Muscle layer of colon (tissue), 2 donors: ENCODE data around the gene RASGRP4.
"Not testable (repeated sequence)": the region's sequence is repeated elsewhere in the genome, so short reads cannot be mapped to it uniquely, and the experiment has no call there.

Experiments
- H3K27ac ChIP-seq: one replicate; pipeline ENCODE4 v1.7.0; 2013; ENCODE audit warnings: low read depth, mild to moderate bottlenecking, low read length, moderate library complexity
- H3K27me3 ChIP-seq, 2 donors: one replicate each; pipeline ENCODE4 v1.7.0; 2013; ENCODE audit warnings: low read length in 2 of 2, mild to moderate bottlenecking in 2 of 2; ENCODE audit not compliant: insufficient read depth in 2 of 2, control insufficient read depth in 1 of 2
- H3K36me3 ChIP-seq: one replicate; pipeline ENCODE4 v1.7.0; 2013; ENCODE audit warnings: mild to moderate bottlenecking, low read length; ENCODE audit not compliant: insufficient read depth
- H3K4me1 ChIP-seq: one replicate; pipeline ENCODE4 v1.7.0; 2013; ENCODE audit warnings: mild to moderate bottlenecking, low read length; ENCODE audit not compliant: insufficient read depth
- H3K4me3 ChIP-seq, 2 donors: one replicate each; pipeline ENCODE4 v1.7.0; 2013; ENCODE audit warnings: low read length in 2 of 2, low read depth in 1 of 2, mild to moderate bottlenecking in 1 of 2, moderate library complexity in 1 of 2
- H3K9ac ChIP-seq: one replicate; pipeline ENCODE4 v1.7.0; 2013; ENCODE audit warnings: low read length
- H3K9me3 ChIP-seq: one replicate; pipeline ENCODE4 v1.7.0; 2013; ENCODE audit warnings: mild to moderate bottlenecking, low read length
- donor health status: abdominal sarcoma.
- donor health status: Adenocarcinoma of cecum.

The RASGRP4 gene

DNA sequence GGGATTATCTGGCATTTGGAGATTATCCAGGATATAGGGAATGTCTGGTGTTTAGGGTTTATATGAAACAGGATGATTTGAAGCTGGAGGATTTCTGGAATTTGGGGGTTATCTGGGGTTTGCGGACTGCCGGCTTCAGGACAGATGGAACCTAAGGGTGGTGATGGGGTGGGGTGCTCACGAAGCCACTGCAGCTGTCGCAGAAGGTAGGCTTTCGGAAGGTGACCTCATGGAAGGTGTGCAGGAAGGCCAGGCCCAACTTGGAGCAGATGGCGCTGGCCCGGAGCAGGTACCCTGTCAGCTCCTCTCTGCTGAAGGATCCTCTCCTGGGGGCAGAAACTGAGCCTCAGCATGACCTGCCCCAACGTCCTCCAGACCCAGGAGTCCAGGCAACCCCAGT, 13.5 kb downstream of the RASGRP4 start:
- Histone ChIP-seq H3K27ac (no peak overlapping the region), H3K4me1 (no peaks in the 10 kb centered on the region), H3K4me3 (no peak overlapping the region), H3K9ac (no peak overlapping the region), H3K27me3 (peaks cover 0 to 3% of the 10 kb centered on the region in 2 donors), H3K9me3 (no peaks in the 10 kb centered on the region), H3K36me3 (no peaks in the 10 kb centered on the region)

DNA sequence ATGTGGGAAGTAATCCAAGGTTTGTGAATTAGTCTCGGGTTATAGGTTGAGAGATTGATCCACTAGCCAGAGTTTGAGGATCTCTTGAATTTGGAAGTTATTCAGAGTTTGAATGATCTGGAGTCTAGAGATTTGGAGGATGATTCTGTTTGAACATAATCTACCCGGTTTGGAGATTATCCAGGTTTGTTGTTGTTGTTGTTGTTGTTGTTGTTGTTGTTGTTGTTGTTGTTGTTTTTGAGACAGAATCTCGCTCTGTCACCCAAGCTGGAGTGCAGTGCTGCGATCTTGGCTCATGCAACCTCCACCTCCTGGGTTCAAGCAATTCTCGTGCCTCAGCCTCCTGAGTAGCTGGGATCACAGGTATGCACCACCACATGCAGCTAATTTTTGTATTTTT, 14.1 kb downstream of the RASGRP4 start:
- H3K4me3 ChIP-seq = not testable (repeated sequence)

DNA sequence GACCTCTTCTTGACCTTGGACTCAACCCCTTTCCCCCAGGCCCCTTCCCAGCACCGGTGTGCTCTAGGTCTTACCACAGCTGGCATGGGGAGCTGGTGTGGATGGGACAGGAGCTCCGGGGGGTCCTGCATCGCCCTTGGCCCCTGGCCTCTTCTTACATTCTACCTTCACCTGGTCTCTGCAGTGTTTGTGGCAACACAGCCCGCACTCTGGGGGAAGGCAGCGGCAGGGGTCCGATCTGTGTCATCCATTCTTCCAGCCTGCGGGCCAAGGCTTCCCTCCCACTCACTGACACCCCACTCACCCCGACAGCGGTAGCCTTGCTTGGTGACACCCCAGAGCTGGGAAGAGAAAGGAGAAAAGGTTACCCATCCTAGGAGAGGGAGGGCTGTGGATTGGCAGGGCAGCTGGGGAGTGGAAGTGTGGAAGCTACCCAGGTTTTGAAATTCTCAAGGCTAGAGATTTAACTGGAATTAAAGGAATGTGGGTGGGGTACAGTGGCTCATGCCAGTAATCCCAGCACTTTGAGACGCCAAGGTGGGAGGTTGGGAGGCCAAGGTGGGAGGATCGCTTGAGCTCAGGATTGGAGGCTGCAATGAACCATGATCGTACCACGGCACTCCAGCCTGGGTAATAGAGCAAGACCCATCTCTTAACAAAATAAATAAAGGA, 14.8 kb downstream of the RASGRP4 start:
- Histone ChIP-seq H3K4me1 (no peaks in the 10 kb centered on the region), H3K9me3 (no peaks in the 10 kb centered on the region), H3K27me3 (no peaks in the 10 kb centered on the region), H3K9ac (no peak overlapping the region), H3K4me3 (no peak overlapping the region), H3K27ac (no peak overlapping the region), H3K36me3 (peaks cover 8% of the 10 kb centered on the region)

More for the DNA sequence above, 14.1 kb downstream of the RASGRP4 start:
- not testable (repeated sequence) for H3K9me3 ChIP-seq, H3K27ac ChIP-seq, H3K36me3 ChIP-seq, H3K4me1 ChIP-seq, H3K27me3 ChIP-seq, H3K9ac ChIP-seq

DNA sequence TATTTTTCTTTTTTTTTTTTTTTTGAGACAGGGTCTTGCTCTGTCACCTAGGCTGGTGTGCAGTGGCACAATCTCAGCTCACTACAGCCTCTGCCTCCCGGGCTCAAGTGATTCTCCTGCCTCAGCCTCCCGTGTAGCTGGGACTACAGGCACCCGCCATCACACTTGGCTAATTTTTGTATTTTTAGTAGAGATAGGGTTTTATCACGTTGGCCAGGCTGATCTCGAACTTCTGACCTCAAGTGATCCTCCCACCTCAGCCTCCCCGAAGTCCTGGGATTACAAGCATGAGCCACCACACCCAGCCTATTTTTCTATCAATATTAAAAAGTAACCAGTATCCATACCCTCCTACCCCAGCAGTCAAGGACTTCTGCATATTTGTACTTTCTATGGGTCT, 15.6 kb downstream of the RASGRP4 start:
- not testable (repeated sequence) for H3K9ac ChIP-seq, H3K4me3 ChIP-seq, H3K9me3 ChIP-seq, H3K36me3 ChIP-seq, H3K27me3 ChIP-seq, H3K27ac ChIP-seq, H3K4me1 ChIP-seq

DNA sequence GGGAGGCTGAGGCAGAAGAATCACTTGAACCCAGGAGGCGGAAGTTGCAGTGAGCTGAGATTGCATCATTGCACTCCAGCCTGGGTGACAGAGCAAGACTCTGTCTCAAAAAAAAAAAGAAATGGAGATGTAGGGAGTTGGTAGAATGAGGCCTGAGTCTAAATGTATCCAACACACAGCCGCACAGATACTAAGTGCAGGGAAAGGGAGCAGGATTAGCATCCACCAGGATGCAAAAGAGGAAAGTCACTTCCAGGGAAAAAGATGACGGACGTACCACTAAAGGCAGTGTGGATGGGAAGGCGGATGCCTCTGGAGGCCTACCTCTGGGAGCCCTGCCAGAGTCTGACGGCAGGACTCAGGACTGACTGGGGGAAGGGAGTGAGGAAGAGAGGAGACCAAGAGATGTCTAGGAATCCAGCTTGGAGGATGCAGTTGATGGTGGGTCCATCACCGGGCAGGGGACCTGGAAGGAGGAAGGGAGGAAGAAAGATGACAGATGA, 16.3 kb downstream of the RASGRP4 start:
- no peaks in the 10 kb centered on the region for H3K9me3 ChIP-seq
- peaks cover 16% of the 10 kb centered on the region for H3K36me3 ChIP-seq
- no peak overlapping the region for H3K4me3 ChIP-seq
- H3K27me3 ChIP-seq = no peaks in the 10 kb centered on the region
- no peak overlapping the region for H3K9ac ChIP-seq
- H3K27ac ChIP-seq = no peak overlapping the region
- H3K4me1 ChIP-seq = no peaks in the 10 kb centered on the region

DNA sequence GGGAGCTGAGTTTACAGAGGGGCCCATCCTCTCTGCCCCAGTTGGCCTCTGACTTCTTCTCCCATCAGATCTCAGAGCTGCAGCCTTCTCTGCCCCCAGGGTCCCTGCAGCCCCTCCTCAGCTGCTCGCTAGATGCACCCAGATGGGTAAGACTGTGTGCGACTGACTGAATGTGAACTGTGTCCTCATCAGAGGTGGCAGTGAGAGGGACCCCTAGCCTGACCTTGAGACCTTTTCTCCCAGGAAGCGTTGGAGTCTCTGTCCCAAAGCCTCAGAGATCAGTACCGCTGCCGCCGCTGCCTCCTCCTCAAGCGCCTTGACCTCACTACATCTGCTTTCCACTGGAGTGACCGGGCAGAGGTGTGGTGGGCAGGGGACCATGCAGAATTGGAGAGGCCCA, 20.7 kb downstream of the RASGRP4 start:
- Histone ChIP-seq H3K4me1 (peaks cover 5% of the 10 kb centered on the region), H3K9me3 (no peaks in the 10 kb centered on the region), H3K36me3 (peaks cover 16% of the 10 kb centered on the region), H3K27me3 (peaks cover 0 to 4% of the 10 kb centered on the region in 2 donors), H3K9ac (no peak overlapping the region), H3K27ac (no peak overlapping the region), H3K4me3 (no peak overlapping the region)

DNA sequence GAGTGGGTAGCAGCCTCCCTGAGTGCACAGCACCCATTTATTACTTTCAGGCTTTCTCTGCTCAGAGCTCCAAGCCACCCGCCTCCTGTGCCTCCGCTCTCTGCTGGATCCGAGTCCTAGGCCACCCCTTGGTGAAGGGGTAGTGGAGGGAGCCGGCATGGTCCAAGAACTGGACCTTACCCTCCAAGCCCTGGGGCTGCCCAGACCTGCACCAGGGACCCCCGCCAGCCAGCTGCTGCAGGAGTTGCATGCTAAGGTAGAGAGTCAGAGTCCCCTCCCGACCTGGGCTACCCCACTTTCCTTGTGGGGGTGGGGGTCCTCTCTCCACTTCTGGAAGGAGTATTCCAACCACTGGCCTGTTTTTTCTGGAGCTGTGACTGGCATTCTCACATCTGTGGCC, 21.2 kb downstream of the RASGRP4 start:
- Histone ChIP-seq H3K27me3 (peaks cover 2 to 8% of the 10 kb centered on the region in 2 donors), H3K36me3 (peaks cover 16% of the 10 kb centered on the region), H3K4me3 (no peak overlapping the region), H3K9ac (no peak overlapping the region), H3K27ac (no peak overlapping the region), H3K4me1 (peaks cover 5% of the 10 kb centered on the region), H3K9me3 (no peaks in the 10 kb centered on the region)

DNA sequence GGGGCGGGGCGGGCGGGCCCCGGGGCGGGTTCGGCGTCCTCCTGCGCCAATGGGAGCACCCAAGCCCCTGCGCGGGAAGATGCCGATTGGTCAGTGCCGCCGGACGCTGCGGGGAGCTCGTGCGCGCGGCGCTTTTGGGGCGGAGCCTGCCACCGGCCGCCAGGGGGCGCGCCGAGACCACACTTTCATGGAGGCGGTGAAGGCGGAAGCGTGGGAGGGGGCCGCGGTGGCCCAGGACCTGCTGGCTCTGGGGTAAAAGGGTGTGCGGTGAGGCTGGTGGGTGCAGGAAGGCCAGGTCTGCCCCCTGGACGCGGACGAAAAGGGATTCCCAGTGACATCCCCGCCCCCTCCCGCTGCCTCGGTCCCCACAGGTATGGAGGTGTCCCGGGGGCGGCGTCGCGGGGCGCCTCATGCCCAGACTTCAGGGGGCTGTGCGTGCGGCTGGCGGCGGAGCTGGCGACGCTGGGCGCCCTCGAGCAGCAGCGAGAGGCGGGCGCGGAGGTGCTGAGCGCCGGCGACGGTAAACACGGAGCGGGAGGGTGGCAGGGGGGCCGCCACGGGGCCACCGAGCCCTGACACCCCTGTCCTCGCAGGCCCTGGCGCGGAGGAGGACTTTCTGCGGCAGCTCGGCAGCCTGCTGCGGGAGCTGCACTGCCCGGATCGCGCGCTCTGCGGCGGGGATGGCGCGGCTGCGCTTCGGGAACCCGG, 22.9 kb downstream of the RASGRP4 start, which contains the start of gene FAM98C:
TSS of gene FAM98C (plus strand) at position 127 of the 708 bp plus-strand sequence. CDS start at position 188, 61 bp downstream.
- Histone ChIP-seq H3K9me3 (no peaks in the 10 kb centered on the region), H3K27ac (peak within 1 kb of the TSS; percentile 92), H3K9ac (no peak within 1 kb of the TSS), H3K4me3 (peak within 1 kb of the TSS; percentile 66 to 91), H3K4me1 (peaks cover 5% of the 10 kb centered on the region), H3K27me3 (peaks cover 18 to 23% of the 10 kb centered on the region in 2 donors), H3K36me3 (peaks cover 16% of the 10 kb centered on the region)

DNA sequence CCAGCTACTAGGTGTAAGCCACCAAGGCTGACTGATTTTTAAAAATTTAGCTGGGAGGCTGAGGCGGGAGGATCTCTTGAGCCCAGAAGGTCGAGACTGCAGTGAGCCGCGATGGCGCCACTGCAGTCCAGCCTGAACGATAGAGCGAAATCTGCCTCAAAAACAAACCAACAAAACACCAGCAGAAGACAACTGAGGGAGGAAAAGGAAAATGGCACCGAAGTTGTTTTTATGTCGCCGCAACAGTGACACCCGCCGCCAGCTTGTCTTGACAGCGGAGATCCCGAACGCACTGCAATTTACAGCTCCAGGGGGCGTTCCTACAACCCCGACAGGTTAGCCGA, 23.4 kb downstream of the RASGRP4 start:
- H3K9ac ChIP-seq = no peak overlapping the region
- peaks cover 16% of the 10 kb centered on the region for H3K36me3 ChIP-seq
- peak overlapping the region; percentile 41 to 64 for H3K4me3 ChIP-seq
- no peak overlapping the region for H3K27ac ChIP-seq
- no peaks in the 10 kb centered on the region for H3K9me3 ChIP-seq
- peaks cover 22 to 26% of the 10 kb centered on the region in 2 donors for H3K27me3 ChIP-seq
- H3K4me1 ChIP-seq = peaks cover 5% of the 10 kb centered on the region

DNA sequence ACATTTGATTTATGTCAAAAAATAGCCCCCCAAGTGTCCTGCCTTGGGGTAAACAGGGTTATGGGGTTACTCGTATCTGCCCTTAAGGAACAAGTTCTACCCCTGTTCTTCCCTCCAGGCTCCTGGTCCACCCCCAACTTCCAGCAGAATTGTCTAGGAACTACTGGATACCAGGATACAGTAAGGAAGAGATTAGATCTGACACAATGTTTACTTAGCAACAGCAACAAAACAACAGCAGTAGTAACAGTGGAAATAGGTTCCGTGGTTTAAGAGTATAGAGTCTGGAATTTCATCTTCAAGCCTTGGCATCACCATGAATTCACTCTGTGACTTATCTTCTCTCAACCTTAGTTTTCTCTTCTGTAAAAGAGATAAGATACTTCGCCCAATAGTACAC, 24.9 kb downstream of the RASGRP4 start:
- no peak overlapping the region for H3K4me3 ChIP-seq
- H3K9ac ChIP-seq = no peak overlapping the region
- peaks cover 8% of the 10 kb centered on the region for H3K36me3 ChIP-seq
- peaks cover 5% of the 10 kb centered on the region for H3K4me1 ChIP-seq
- no peaks in the 10 kb centered on the region for H3K9me3 ChIP-seq
- peaks cover 29 to 41% of the 10 kb centered on the region in 2 donors for H3K27me3 ChIP-seq
- no peak overlapping the region for H3K27ac ChIP-seq

DNA sequence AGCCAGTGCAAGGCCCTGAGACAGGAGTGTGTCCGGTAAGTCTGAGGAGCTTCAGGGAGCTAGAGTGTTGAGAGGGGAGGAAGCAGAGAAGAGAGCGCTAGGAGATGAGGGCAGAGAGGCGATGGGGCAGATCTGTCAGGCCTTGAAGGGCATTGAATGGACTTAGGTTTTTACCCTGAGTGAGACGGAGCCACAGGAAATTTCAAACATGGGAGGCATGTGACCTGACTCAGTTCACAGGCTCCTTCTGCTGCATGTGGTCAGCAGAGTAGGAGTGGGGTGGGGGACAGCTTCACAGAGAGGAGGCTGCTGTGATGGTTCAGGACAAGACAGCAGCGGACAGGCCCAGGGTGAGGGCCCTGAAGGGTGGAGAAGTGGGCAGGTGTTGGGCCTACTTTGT, 25.7 kb downstream of the RASGRP4 start:
- Histone ChIP-seq H3K27ac (no peak overlapping the region), H3K36me3 (peaks cover 7% of the 10 kb centered on the region), H3K4me1 (peaks cover 5% of the 10 kb centered on the region), H3K9me3 (no peaks in the 10 kb centered on the region), H3K4me3 (no peak overlapping the region), H3K9ac (no peak overlapping the region), H3K27me3 (peaks cover 29 to 43% of the 10 kb centered on the region in 2 donors)
